Panc1 (cell line): ENCODE results near the gene ANXA3. TPM values are rescaled to one million over a fixed set of nuclear protein-coding genes. Genes with fewer than 3 reads are reported as not detected.

Experiments used
- ATAC-seq: fragments of 200-7000 bp; cut with Tn5 transposase; 2 replicates; pipeline ENCODE4 v1.9.1; 2020; ENCODE audit warnings: mild to moderate bottlenecking, moderate library complexity
- BruUV-seq: library from RNA; stranded (reverse); fragments of 400-500 nt; replicated peaks from 2 replicates; lab custom pipeline; 2021; lab: Mats Ljungman, UMichigan
- CTCF ChIA-PET: fragments of 300-600 bp; sonication (Branson Sonifier 250); formaldehyde crosslinking; loops from one replicate; lab custom pipeline; 2022; ENCODE audit warnings: antibody characterized with exemption; lab: Charles Lee
- POLR2A ChIA-PET: fragments of 300-600 bp; sonication (Branson Sonifier 250); formaldehyde crosslinking; loops from one replicate; lab custom pipeline; 2022; ENCODE audit warnings: antibody characterized with exemption; lab: Charles Lee
- DNase-seq: peaks from one replicate; pipeline ENCODE4 v3.0.0-alpha.2; 2010; ENCODE audit warnings: low read depth, low spot score
- H3K27ac ChIP-seq: 2 replicates; pipeline ENCODE4 v1.5.1; 2011; ENCODE audit warnings: mild to moderate bottlenecking, low read length, inconsistent platforms
- H3K27me3 ChIP-seq: fragments of 200-500 bp; sonication (Bioruptor generic); 2 replicates; pipeline ENCODE4 v1.6.0; 2014; ENCODE audit warnings: low read length, inconsistent platforms; ENCODE audit not compliant: control insufficient read depth, insufficient read depth
- H3K36me3 ChIP-seq: fragments of 200-500 bp; sonication (Bioruptor generic); 2 replicates; pipeline ENCODE4 v1.5.1; 2014; ENCODE audit warnings: inconsistent platforms, mild to moderate bottlenecking, low read length, moderate library complexity; ENCODE audit not compliant: control insufficient read depth, insufficient read depth
- H3K4me1 ChIP-seq: 2 replicates; pipeline ENCODE4 v1.5.1; 2011; ENCODE audit warnings: inconsistent platforms, mild to moderate bottlenecking, low read length, moderate library complexity; ENCODE audit not compliant: control insufficient read depth, insufficient read depth
- H3K4me3 ChIP-seq, 2 experiments: 2 replicates each; pipeline ENCODE4 v1.5.1; 2011 to 2012; ENCODE audit warnings: low read depth in 2 of 2, low read length in 2 of 2, mild to moderate bottlenecking in 2 of 2, inconsistent platforms in 1 of 2, moderate library complexity in 1 of 2
- H3K9me3 ChIP-seq: fragments of 200-500 bp; sonication (Bioruptor generic); 2 replicates; pipeline ENCODE4 v1.5.1; 2014; ENCODE audit warnings: low read depth, mild to moderate bottlenecking, inconsistent platforms, low read length, moderate library complexity; ENCODE audit not compliant: control insufficient read depth, insufficient read depth
- POLR2AphosphoS5 ChIP-seq: IDR thresholded peaks from 2 replicates; pipeline ENCODE4 v1.6.1; 2012; ENCODE audit warnings: mild to moderate bottlenecking, low read depth, low read length, moderate library complexity
- SIN3A ChIP-seq: IDR thresholded peaks from 2 replicates; pipeline ENCODE4 v1.6.1; 2012; ENCODE audit warnings: low read depth, mild to moderate bottlenecking, low read length, moderate library complexity, borderline replicate concordance; ENCODE audit not compliant: insufficient read depth
- TCF7L2 ChIP-seq: IDR thresholded peaks from 2 replicates; pipeline ENCODE4 v1.6.1; 2011; ENCODE audit warnings: mild to moderate bottlenecking, low read depth, low read length, inconsistent platforms
- in situ Hi-C: cut with HindIII; loops from 2 replicates; pipeline ENCODE4 v1.10.0; 2016; ENCODE audit warnings: low sequenced_read_pairs, low pct_unique_long_range_greater_than_20kb
- intact Hi-C: fragments of 100-400 bp; cut with micrococcal nuclease; formaldehyde crosslinking; loops from one replicate; pipeline ENCODE4 v1.10.0; 2022; ENCODE audit not compliant: unreplicated experiment
- total RNA-seq: library from RNA; stranded (reverse); gene quantifications from one replicate; pipeline ENCODE4 v1.2.1, GENCODE V29; 2021; ENCODE audit not compliant: unreplicated experiment
- TF ChIP-seq, protein P1 (sequence below): fragments of 450-650 bp; IDR thresholded peaks from 2 replicates; pipeline ENCODE4 v1.5.1; 2017; ENCODE audit warnings: mild to moderate bottlenecking
- TF ChIP-seq, protein P2 (sequence below), 2 experiments: IDR thresholded peaks; 2 replicates each; pipeline ENCODE4 v1.6.1; 2011 to 2012; ENCODE audit warnings: low read depth in 2 of 2, control low read depth in 1 of 2, low read length in 1 of 2, mild to moderate bottlenecking in 1 of 2, moderate library complexity in 1 of 2; ENCODE audit not compliant: insufficient read depth in 1 of 2

ANXA3 gene
- total RNA-seq, 1 experiment from 2014 or later = 1.5 TPM

DNA sequence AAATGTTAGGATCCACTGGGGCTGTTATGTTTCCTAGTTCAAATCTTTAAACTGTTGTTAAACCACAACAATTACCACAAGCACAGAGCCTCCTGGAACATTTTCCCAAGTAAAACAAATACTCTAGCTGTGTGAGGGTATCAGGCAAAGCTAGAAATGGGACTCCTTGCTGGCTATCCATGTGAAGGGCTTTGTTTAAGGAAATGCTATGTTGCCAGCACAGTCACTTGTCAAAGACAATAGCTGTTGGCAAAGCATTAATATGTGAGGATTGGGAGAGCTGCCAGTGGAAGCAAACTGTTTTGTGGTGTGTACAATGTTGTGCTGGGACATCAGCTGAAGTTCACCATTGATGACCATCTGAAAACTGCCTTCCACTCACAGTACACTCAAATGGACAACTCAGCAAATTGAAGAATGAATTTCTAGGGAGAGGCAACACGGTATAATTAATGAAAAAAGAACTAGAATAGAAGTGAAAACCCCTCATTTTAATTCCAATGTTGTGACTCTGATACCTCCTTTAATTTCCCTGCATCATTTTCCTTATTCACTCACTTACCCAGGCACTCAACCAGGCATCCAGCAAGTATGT is 100.8 kb downstream of the ANXA3 start:
- Histone ChIP-seq H3K9me3 (no peaks in the 10 kb centered on the region), H3K27ac (no peak overlapping the region), H3K36me3 (no peaks in the 10 kb centered on the region), H3K4me3 (no peak overlapping the region), H3K27me3 (no peaks in the 10 kb centered on the region), H3K4me1 (no peaks in the 10 kb centered on the region)
- ATAC-seq (no peak), DNase-seq (no peak)
- no TSS peak for BruUV-seq
- intact Hi-C loops (no loop called here), in situ Hi-C loops (no loop called here)
- TF ChIP-seq SIN3A (no peak), TCF7L2 (no peak), POLR2AphosphoS5 (no peak)
- TF ChIP-seq, protein P1, sequence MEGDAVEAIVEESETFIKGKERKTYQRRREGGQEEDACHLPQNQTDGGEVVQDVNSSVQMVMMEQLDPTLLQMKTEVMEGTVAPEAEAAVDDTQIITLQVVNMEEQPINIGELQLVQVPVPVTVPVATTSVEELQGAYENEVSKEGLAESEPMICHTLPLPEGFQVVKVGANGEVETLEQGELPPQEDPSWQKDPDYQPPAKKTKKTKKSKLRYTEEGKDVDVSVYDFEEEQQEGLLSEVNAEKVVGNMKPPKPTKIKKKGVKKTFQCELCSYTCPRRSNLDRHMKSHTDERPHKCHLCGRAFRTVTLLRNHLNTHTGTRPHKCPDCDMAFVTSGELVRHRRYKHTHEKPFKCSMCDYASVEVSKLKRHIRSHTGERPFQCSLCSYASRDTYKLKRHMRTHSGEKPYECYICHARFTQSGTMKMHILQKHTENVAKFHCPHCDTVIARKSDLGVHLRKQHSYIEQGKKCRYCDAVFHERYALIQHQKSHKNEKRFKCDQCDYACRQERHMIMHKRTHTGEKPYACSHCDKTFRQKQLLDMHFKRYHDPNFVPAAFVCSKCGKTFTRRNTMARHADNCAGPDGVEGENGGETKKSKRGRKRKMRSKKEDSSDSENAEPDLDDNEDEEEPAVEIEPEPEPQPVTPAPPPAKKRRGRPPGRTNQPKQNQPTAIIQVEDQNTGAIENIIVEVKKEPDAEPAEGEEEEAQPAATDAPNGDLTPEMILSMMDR = no peak
- TF ChIP-seq, protein P2, sequence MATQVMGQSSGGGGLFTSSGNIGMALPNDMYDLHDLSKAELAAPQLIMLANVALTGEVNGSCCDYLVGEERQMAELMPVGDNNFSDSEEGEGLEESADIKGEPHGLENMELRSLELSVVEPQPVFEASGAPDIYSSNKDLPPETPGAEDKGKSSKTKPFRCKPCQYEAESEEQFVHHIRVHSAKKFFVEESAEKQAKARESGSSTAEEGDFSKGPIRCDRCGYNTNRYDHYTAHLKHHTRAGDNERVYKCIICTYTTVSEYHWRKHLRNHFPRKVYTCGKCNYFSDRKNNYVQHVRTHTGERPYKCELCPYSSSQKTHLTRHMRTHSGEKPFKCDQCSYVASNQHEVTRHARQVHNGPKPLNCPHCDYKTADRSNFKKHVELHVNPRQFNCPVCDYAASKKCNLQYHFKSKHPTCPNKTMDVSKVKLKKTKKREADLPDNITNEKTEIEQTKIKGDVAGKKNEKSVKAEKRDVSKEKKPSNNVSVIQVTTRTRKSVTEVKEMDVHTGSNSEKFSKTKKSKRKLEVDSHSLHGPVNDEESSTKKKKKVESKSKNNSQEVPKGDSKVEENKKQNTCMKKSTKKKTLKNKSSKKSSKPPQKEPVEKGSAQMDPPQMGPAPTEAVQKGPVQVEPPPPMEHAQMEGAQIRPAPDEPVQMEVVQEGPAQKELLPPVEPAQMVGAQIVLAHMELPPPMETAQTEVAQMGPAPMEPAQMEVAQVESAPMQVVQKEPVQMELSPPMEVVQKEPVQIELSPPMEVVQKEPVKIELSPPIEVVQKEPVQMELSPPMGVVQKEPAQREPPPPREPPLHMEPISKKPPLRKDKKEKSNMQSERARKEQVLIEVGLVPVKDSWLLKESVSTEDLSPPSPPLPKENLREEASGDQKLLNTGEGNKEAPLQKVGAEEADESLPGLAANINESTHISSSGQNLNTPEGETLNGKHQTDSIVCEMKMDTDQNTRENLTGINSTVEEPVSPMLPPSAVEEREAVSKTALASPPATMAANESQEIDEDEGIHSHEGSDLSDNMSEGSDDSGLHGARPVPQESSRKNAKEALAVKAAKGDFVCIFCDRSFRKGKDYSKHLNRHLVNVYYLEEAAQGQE (IDR thresholded peaks at IDR 0.05; ENCODE audit: insufficient read depth in 1 of 2, low read depth in 2 of 2, low read length in 1 of 2) = no peak
- CTCF ChIA-PET = no interaction called here
- POLR2A ChIA-PET = no interaction called here

DNA sequence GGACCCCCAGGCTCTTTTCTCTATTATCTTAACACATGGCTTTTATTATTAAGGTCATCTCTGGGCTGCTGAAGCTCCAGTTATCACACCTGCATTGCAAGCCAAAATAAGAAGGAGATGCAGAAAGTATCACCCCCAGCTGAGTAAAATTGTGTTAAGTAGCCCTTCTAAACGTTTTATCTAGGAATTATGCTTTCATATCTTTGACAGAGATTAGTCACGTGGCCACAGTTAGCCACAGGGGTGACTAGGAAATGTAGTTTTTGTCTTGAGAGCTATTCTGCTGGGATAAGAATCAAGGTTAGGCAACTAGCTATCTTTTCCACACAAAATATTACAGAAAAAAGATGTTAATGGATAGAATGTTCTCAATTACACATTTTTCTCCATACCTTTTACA is 102.1 kb downstream of the ANXA3 start:
- no peak overlapping the region for H3K27ac ChIP-seq
- no peak for DNase-seq
- no peak overlapping the region for H3K4me3 ChIP-seq
- BruUV-seq = no TSS peak
- H3K36me3 ChIP-seq = no peaks in the 10 kb centered on the region
- ChIA-PET POLR2A (interaction anchor here (0.7 kb wide), 1 partner anchor 25 kb away, joined by 6 read pairs; no protein-coding TSS in a partner anchor), CTCF (no interaction called here)
- TF ChIP-seq TCF7L2 (no peak), POLR2AphosphoS5 (no peak), SIN3A (no peak)
- TF ChIP-seq, protein P2 (IDR thresholded peaks at IDR 0.05; ENCODE audit: insufficient read depth in 1 of 2, low read depth in 2 of 2, low read length in 1 of 2) = no peak
- TF ChIP-seq, protein P1 = no peak
- intact Hi-C loops = no loop called here
- no peak for ATAC-seq
- H3K27me3 ChIP-seq = no peaks in the 10 kb centered on the region
- H3K9me3 ChIP-seq = no peaks in the 10 kb centered on the region
- in situ Hi-C loops = no loop called here
- no peaks in the 10 kb centered on the region for H3K4me1 ChIP-seq
